Erythroblast (primary cell): ENCODE data around the gene KPNA4.
A peak's percentile ranks its signal among the peaks of the same experiment; 100 is the strongest.

Source experiments
- DNase-seq, 2 experiments: peaks; one replicate each; lab custom pipeline; 2025; lab: John Stamatoyannopoulos, UW
- GATA1 ChIP-seq: IDR thresholded peaks from 2 replicates; pipeline ENCODE4 v1.6.1; 2011; ENCODE audit warnings: low read depth, mild to moderate bottlenecking, control low read depth, low read length, moderate library complexity
- POLR2A ChIP-seq: IDR thresholded peaks from 2 replicates; pipeline ENCODE4 v1.6.1; 2011; ENCODE audit warnings: mild to moderate bottlenecking, low read length

KPNA4 gene

GRCh38 chr3:160490166-160490565 lies 75.2 kb downstream of the KPNA4 start:
- TF ChIP-seq POLR2A (no peak), GATA1 (no peak)
- no peak for DNase-seq

- no peak for TF ChIP-seq GATA1
- no peak for TF ChIP-seq POLR2A
- DNase-seq: peak; percentile 57 to 71
Observed at GRCh38 chr3:160486459-160486869, 78.9 kb downstream of the KPNA4 start.

- DNase-seq: no peak
- TF ChIP-seq GATA1 (no peak), POLR2A (no peak)
Observed at GRCh38 chr3:160482796-160483195, 82.6 kb downstream of the KPNA4 start.

- TF ChIP-seq GATA1 (no peak), POLR2A (no peak)
- no peak for DNase-seq
Observed at GRCh38 chr3:160481856-160482255, 83.5 kb downstream of the KPNA4 start.

- DNase-seq: no peak
- TF ChIP-seq POLR2A: no peak
- TF ChIP-seq GATA1: no peak
Observed at GRCh38 chr3:160480931-160481330, 84.4 kb downstream of the KPNA4 start.

- no peak for DNase-seq
- TF ChIP-seq GATA1 (no peak), POLR2A (no peak)
Observed at GRCh38 chr3:160479376-160479775, 86.0 kb downstream of the KPNA4 start.

GRCh38 chr3:160478338-160478737 lies 87.0 kb downstream of the KPNA4 start:
- TF ChIP-seq GATA1 (no peak), POLR2A (no peak)
- DNase-seq: no peak

- no peak for TF ChIP-seq GATA1
- TF ChIP-seq POLR2A: no peak
- no peak for DNase-seq
Observed at GRCh38 chr3:160477750-160478149, 87.6 kb downstream of the KPNA4 start.

- no peak for TF ChIP-seq POLR2A
- TF ChIP-seq GATA1: no peak
- no peak for DNase-seq
Observed at GRCh38 chr3:160475884-160476283, 89.5 kb downstream of the KPNA4 start.

GRCh38 chr3:160475153-160475552 lies 90.2 kb downstream of the KPNA4 start:
- TF ChIP-seq GATA1: no peak
- no peak for TF ChIP-seq POLR2A
- DNase-seq: no peak

- DNase-seq: no peak
- TF ChIP-seq POLR2A (no peak), GATA1 (no peak)
Observed at GRCh38 chr3:160474416-160474838, 90.9 kb downstream of the KPNA4 start.

- DNase-seq: no peak
- TF ChIP-seq POLR2A: no peak
- no peak for TF ChIP-seq GATA1
Observed at GRCh38 chr3:160473978-160474377, 91.4 kb downstream of the KPNA4 start.

GRCh38 chr3:160473221-160473620 lies 92.2 kb downstream of the KPNA4 start:
- no peak for TF ChIP-seq POLR2A
- TF ChIP-seq GATA1: no peak
- no peak for DNase-seq

- DNase-seq: no peak
- TF ChIP-seq POLR2A: no peak
- TF ChIP-seq GATA1: no peak
Observed at GRCh38 chr3:160472344-160472743, 93.0 kb downstream of the KPNA4 start.

- DNase-seq: no peak
- TF ChIP-seq GATA1 (no peak), POLR2A (no peak)
Observed at GRCh38 chr3:160471892-160472291, 93.5 kb downstream of the KPNA4 start.
